HepG2 (cell line): Measurements from ENCODE around the gene CITED2. TPM values are rescaled to one million over a fixed set of nuclear protein-coding genes. Genes with fewer than 3 reads are reported as not detected.

Source experiments
- HOXA5 ChIP-seq: sonication (generic); formaldehyde crosslinking; IDR thresholded peaks from 2 replicates; pipeline ENCODE4 v1.4.0; 2020; ENCODE audit warnings: missing genetic modification reagents
- MED13 ChIP-seq: sonication (generic); formaldehyde crosslinking; IDR thresholded peaks from 2 replicates; pipeline ENCODE4 v1.5.0; 2020; ENCODE audit warnings: missing genetic modification reagents
- MED8 ChIP-seq: sonication (generic); formaldehyde crosslinking; IDR thresholded peaks from 2 replicates; pipeline ENCODE4 v1.8.1; 2023; ENCODE audit warnings: mild to moderate bottlenecking, missing genetic modification reagents; ENCODE audit not compliant: insufficient replicate concordance
- MTA3 ChIP-seq: sonication (generic); formaldehyde crosslinking; IDR thresholded peaks from 2 replicates; pipeline ENCODE4 v1.4.0; 2020; ENCODE audit warnings: missing genetic modification reagents
- NCOR1 ChIP-seq: fragments of 200-600 bp; sonication (generic); IDR thresholded peaks from 2 replicates; pipeline ENCODE4 v1.7.0; 2017; ENCODE audit warnings: antibody characterized with exemption, low read length, borderline replicate concordance
- NFRKB ChIP-seq: fragments of 450-650 bp; IDR thresholded peaks from 2 replicates; pipeline ENCODE4 v1.6.1; 2017
- PRPF4 ChIP-seq: fragments of 200-400 bp; formaldehyde crosslinking; IDR thresholded peaks from 2 replicates; pipeline ENCODE4 v1.6.1; 2016; ENCODE audit warnings: low read length, low read depth; ENCODE audit not compliant: poor library complexity, severe bottlenecking
- SRF ChIP-seq: IDR thresholded peaks from 2 replicates; pipeline ENCODE4 v1.6.1; 2011; ENCODE audit warnings: mild to moderate bottlenecking, low read depth, low read length, moderate library complexity
- ZNF160 ChIP-seq: sonication (generic); formaldehyde crosslinking; IDR thresholded peaks from 2 replicates; pipeline ENCODE4 v1.8.0; 2022; ENCODE audit warnings: mild to moderate bottlenecking, inconsistent platforms, missing genetic modification reagents
- ZNF562 ChIP-seq: sonication (generic); formaldehyde crosslinking; IDR thresholded peaks from 2 replicates; pipeline ENCODE4 v1.8.0; 2022; ENCODE audit warnings: missing genetic modification reagents, borderline replicate concordance
- ZNF780A ChIP-seq: sonication (generic); formaldehyde crosslinking; IDR thresholded peaks from 2 replicates; pipeline ENCODE4 v1.8.0; 2022; ENCODE audit warnings: mild to moderate bottlenecking, missing genetic modification reagents, moderate library complexity
- ZNF790 ChIP-seq: sonication (generic); formaldehyde crosslinking; IDR thresholded peaks from 2 replicates; pipeline ENCODE4 v1.8.0; 2022; ENCODE audit warnings: missing genetic modification reagents, mild to moderate bottlenecking, borderline replicate concordance
- polyA plus RNA-seq, 8 experiments: library from polyadenylated mRNA; depleted of rRNA in 3 of 8; stranded (reverse) in 7 of 8; unstranded in 1 of 8; fragments of >200 nt; fragmentation: Illumina TruSeq in 4 of 8; extraction: Trizol in 4 of 8; gene quantifications; 2 replicates each; pipeline versions ENCODE4 v1.2.1 to v1.2.3, GENCODE V29; 2011 to 2016; ENCODE audit warnings: low read depth in 4 of 8, missing spikeins in 1 of 8, mixed read lengths in 1 of 8; ENCODE audit not compliant: insufficient read depth in 1 of 8
- total RNA-seq, 5 experiments: library from RNA; depleted of rRNA; stranded (reverse); fragments of >200 nt; fragmentation: Illumina TruSeq; extraction: Trizol; gene quantifications; 2 replicates each; pipeline ENCODE4 v1.2.3, GENCODE V29; 2016; ENCODE audit warnings: low read depth in 1 of 5
- TF ChIP-seq, protein P1 (sequence below), 2 experiments: fragments of 450-650 bp in 1 of 2; sonication (generic) in 1 of 2; formaldehyde crosslinking in 1 of 2; IDR thresholded peaks; 2 replicates each; pipeline versions ENCODE4 v1.6.1 to v1.8.0; 2016 to 2022; ENCODE audit warnings: antibody characterized with exemption in 1 of 2, mild to moderate bottlenecking in 1 of 2, missing genetic modification reagents in 1 of 2
- TF ChIP-seq, protein P2 (sequence below): sonication (generic); formaldehyde crosslinking; IDR thresholded peaks from 2 replicates; pipeline ENCODE4 v1.5.0; 2020; ENCODE audit warnings: mild to moderate bottlenecking, low read depth, missing genetic modification reagents, borderline replicate concordance
- TF ChIP-seq, protein P3 (sequence below): sonication (generic); formaldehyde crosslinking; IDR thresholded peaks from 2 replicates; pipeline ENCODE4 v1.4.0; 2020; ENCODE audit warnings: missing genetic modification reagents, low read depth, mild to moderate bottlenecking, borderline replicate concordance
- TF ChIP-seq, protein P4 (sequence below): sonication (generic); formaldehyde crosslinking; IDR thresholded peaks from 2 replicates; pipeline ENCODE4 v1.4.0; 2020; ENCODE audit warnings: missing genetic modification reagents

Gene CITED2
- total and polyA plus RNA-seq, 2 of the 13 experiments (the other 11 are each of a cell fraction or from before 2014, with no cell fraction given): 17.6 to 57.2 TPM

DNA sequence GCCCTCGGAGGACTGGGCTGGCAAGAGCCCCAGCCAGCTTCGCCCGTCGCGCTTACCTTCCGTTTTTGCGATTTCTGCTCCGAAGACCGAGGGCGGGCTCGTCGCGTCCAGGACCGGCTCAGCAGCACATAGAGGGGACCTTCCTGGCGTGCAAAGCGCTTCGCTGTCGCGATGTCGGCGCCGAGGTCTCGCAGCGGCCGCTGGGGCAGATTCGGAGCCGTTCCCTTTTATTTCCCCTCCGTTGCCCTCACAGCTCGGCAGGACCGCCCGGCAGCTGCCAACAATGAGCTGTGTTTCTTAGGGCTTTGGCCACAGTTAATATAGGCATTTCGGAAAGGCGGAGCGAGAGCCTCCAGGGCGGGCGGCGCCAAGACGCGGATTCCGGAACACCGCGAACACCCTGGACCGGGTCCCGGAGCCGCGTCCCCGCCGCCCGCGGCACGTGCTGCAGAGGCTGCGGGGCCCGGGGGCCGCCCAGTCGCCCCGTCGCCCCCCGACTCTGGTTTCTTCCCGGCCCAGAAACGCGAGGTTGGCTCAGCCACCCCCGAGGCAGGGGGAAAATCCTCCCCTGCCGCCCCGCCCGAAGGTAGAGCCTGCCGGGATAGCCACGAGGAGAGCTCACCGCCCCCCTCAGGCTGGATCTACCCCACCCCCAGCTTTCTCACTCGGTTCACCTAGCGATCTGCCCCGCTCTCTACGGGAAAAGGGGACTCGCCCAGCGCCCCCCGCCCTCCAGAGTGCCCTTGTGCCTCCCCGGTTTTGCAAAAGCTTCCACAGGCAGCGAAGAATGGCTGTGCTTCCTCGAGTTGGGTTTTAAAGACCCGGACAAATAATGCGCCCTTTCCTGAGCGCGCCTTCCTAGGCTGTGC is at the start of gene CITED2 (continued):
- TF ChIP-seq, protein P1, sequence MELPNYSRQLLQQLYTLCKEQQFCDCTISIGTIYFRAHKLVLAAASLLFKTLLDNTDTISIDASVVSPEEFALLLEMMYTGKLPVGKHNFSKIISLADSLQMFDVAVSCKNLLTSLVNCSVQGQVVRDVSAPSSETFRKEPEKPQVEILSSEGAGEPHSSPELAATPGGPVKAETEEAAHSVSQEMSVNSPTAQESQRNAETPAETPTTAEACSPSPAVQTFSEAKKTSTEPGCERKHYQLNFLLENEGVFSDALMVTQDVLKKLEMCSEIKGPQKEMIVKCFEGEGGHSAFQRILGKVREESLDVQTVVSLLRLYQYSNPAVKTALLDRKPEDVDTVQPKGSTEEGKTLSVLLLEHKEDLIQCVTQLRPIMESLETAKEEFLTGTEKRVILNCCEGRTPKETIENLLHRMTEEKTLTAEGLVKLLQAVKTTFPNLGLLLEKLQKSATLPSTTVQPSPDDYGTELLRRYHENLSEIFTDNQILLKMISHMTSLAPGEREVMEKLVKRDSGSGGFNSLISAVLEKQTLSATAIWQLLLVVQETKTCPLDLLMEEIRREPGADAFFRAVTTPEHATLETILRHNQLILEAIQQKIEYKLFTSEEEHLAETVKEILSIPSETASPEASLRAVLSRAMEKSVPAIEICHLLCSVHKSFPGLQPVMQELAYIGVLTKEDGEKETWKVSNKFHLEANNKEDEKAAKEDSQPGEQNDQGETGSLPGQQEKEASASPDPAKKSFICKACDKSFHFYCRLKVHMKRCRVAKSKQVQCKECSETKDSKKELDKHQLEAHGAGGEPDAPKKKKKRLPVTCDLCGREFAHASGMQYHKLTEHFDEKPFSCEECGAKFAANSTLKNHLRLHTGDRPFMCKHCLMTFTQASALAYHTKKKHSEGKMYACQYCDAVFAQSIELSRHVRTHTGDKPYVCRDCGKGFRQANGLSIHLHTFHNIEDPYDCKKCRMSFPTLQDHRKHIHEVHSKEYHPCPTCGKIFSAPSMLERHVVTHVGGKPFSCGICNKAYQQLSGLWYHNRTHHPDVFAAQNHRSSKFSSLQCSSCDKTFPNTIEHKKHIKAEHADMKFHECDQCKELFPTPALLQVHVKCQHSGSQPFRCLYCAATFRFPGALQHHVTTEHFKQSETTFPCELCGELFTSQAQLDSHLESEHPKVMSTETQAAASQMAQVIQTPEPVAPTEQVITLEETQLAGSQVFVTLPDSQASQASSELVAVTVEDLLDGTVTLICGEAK (IDR thresholded peaks at IDR 0.05): no peak
- TF ChIP-seq, protein P1 (CRISPR knock-in tag; IDR thresholded peaks at IDR 0.05): peak; percentile 87
- TF ChIP-seq NCOR1 (peak; percentile 40; the same call in 1 of the 2 replicates), NFRKB (no peak), ZNF562 (peak; percentile 88; the same call in 1 of the 2 replicates), MED13 (CRISPR knock-in tag) (peak; percentile 69), ZNF160 (CRISPR knock-in tag) (peak; percentile 90), ZNF790 (peak; percentile 83; the same call in 1 of the 2 replicates), HOXA5 (CRISPR knock-in tag) (peak; percentile 97), PRPF4 (peak; percentile 66), MED8 (CRISPR knock-in tag) (peak; percentile 92), MTA3 (no peak), ZNF780A (CRISPR knock-in tag) (peak; percentile 98), SRF (no peak; the same call in 1 of the 2 replicates)
- TF ChIP-seq, protein P2, sequence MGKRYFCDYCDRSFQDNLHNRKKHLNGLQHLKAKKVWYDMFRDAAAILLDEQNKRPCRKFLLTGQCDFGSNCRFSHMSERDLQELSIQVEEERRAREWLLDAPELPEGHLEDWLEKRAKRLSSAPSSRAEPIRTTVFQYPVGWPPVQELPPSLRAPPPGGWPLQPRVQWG: no peak
- TF ChIP-seq, protein P3, sequence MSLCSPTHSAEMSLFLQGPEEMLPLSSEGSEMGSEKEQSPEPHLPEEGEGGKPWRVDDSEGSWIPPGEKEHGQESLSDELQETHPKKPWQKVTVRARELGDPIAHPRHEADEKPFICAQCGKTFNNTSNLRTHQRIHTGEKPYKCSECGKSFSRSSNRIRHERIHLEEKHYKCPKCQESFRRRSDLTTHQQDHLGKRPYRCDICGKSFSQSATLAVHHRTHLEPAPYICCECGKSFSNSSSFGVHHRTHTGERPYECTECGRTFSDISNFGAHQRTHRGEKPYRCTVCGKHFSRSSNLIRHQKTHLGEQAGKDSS (CRISPR knock-in tag): no peak
- TF ChIP-seq, protein P4, sequence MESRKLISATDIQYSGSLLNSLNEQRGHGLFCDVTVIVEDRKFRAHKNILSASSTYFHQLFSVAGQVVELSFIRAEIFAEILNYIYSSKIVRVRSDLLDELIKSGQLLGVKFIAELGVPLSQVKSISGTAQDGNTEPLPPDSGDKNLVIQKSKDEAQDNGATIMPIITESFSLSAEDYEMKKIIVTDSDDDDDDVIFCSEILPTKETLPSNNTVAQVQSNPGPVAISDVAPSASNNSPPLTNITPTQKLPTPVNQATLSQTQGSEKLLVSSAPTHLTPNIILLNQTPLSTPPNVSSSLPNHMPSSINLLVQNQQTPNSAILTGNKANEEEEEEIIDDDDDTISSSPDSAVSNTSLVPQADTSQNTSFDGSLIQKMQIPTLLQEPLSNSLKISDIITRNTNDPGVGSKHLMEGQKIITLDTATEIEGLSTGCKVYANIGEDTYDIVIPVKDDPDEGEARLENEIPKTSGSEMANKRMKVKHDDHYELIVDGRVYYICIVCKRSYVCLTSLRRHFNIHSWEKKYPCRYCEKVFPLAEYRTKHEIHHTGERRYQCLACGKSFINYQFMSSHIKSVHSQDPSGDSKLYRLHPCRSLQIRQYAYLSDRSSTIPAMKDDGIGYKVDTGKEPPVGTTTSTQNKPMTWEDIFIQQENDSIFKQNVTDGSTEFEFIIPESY (CRISPR knock-in tag): peak; percentile 14; the same call in 1 of the 2 replicates
